HG03139 (cell line): ENCODE data around the gene MINDY4B.

Experiments used
- ATAC-seq: cut with Tn5 transposase; IDR thresholded peaks from one replicate; pipeline ENCODE4 v1.9.1; 2021; ENCODE audit not compliant: unreplicated experiment

Gene MINDY4B

DNA sequence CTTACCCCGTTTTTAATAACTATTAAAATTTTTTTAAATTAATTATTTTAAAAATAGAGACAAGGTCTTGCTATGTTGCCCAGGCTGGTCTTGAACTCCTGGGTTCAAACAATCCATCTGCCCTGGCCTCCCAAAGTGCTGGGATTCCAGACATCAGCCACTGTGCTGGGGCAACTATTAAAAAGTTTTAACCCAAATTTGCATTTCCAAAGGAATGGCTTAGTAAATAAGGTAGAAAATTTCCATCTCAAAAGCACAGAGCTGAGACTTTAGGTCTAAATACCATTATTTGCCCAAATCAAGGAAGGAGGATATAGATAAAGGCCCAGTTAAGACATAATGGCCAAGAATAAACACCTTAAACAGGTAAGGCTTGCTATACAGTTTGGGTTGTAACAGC is 56.4 kb downstream of the MINDY4B start:
- no peak for ATAC-seq

DNA sequence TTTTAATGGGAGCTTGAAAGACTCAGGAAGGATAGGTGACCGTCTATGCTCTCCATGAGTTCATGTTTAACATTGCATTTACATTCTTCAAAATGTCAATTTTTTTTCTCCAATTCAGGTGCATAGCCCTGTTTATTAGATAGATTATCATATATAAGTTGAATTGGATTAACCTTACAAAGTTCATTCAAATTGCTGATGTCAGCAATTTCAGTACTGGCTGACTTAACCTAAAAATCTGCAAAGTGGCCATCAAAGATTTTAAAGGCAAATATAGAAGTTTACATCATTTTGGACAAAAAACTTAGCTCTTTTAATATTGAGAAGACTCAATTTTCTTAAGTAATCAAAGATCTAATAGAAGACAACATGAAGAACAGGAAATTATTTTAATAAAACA is 57.8 kb downstream of the MINDY4B start:
- ATAC-seq = no peak

GRCh38 chr3:150844484-150844883 is 60.8 kb downstream of the MINDY4B start:
- ATAC-seq = no peak

DNA sequence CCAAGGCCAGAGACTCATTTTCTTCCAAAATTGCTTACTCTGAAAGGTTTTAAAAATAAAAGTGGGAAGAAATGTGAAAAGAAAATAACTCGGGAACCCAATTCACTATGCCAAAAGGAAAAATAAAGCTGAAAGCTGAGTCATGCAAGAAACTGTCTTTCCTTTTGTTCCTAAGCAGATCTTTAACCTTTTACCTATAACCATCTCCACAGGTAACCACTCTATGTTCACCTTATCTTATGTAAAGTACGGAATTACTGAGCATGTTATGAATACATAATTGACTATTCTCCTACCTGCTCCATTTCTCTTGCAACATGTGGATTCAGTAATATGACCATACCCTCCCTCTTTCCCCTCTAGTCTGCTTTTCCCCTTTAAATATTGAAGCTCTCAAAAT is 62.0 kb downstream of the MINDY4B start:
- no peak for ATAC-seq

DNA sequence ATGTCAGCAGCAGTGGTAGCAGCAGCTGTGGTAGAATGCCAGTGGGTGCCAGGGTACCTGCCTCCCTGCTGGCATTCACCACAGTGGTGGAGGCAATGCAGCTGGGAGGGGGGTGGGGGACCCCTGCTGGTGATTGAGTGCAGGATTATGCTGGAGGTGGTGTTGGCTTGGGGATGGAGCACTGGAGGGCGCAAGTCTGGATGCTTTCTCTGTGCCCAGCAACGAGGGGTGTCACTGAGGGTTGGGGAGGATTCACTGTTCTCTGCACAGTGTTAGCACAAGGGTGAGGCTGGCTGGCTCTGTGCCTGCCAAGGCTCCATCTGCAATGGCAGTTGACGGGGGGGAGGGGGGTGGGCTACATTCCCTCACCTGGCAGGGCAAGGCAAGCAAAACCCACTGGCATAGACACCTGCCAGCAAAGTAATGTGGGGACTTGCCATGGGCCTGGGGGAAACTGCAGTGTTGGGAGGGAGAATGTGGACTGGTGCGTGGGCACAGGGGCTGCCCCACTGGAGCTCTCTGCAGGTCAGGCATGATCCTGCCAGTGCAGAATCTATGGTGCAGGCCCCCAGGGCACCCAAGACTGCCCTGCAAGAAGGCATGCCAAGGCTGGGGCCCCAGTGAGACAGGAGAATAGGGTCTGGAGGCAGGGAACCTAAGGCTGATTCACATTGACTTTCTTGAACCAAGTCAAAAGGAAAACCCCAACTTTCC is 64.3 kb downstream of the MINDY4B start:
- ATAC-seq = no peak

DNA sequence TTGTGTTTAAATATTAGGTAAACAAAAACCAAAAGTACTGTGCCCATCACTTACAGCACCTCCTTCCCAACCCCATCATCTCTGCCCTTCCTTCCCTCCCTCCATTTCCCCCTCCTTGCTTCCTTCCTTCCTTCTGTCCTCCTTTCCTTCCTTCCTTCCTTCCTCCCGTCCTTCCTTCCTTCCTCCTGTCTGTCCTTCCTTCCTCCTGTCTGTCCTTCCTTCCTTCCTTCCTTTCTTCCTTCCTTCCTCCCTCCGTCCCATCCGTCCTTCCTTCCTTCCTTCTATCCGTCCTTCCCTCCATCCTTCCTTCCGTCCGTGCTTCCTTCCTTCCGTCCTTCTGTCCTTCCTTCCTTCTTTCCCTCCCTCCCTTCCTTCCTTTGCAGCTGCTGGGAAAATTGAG is 74.5 kb downstream of the MINDY4B start:
- ATAC-seq = no peak

DNA sequence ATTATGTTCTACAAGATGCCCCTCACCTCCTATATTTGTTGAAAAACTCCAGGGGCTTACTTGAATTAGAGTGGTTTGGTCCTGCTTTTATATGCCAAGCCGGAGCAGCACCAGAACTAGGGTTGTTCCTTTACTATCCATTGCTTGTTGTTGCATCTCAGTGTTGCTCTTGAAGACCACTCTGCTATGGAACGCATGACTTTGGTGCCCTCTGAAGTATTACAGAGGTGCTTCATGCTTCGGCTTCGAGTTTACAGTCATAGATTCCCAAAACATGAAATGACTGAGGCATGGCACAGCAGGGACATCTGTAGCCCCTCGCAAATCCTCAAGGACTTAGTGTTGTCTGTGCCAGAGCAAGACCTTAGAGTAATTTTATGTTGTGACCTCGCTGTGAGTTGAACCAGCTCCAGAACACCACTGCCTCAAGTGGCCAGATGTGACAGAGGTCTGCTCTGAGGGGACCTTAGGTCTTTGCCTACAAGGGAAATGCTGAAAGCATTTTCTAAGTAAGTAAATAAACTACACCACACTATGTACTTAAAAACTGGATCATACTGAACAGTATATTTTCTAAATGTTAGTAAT is 75.1 kb downstream of the MINDY4B start:
- ATAC-seq = no peak

DNA sequence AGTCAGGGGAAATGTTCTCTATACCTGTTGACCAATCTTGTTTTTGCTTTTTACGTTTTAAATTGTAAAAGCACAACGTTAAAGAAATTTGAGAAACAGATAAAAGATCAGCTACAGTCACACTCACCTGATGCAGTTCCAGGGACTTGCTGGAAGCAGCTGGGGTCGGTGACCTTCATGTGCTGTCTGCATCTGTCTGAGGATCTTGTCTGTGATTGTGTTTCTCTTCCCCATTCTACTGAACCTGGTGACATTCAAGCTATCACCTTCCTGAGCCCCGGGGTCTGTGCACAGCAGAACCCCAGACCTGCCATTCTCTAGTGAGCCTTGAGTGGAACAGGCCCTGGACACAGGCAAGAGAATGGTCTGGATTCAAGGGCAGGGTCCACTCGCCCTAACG is 75.8 kb downstream of the MINDY4B start:
- no peak for ATAC-seq

- no peak for ATAC-seq
Measured at GRCh38 chr3:150828997-150829396, 76.2 kb downstream of the MINDY4B start.

DNA sequence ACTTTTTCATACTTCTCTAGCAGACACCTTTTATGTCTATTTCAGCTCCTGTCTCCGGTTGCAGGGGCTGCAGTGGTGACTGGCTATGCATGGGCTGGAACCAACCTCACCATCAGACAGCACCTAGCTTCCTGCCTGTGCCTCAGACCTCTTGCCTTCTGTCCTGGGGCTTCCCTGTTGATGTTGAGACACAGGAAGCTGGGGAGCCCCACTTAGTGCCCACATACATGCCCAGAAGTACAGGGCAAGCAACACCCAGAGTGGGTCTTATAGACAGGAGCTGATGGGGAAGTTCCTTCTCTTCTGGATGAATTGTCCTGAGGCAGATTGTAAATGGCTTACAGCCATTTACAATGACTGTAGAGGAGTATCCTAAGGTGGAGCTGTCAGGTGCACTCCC is 77.0 kb downstream of the MINDY4B start:
- no peak for ATAC-seq

DNA sequence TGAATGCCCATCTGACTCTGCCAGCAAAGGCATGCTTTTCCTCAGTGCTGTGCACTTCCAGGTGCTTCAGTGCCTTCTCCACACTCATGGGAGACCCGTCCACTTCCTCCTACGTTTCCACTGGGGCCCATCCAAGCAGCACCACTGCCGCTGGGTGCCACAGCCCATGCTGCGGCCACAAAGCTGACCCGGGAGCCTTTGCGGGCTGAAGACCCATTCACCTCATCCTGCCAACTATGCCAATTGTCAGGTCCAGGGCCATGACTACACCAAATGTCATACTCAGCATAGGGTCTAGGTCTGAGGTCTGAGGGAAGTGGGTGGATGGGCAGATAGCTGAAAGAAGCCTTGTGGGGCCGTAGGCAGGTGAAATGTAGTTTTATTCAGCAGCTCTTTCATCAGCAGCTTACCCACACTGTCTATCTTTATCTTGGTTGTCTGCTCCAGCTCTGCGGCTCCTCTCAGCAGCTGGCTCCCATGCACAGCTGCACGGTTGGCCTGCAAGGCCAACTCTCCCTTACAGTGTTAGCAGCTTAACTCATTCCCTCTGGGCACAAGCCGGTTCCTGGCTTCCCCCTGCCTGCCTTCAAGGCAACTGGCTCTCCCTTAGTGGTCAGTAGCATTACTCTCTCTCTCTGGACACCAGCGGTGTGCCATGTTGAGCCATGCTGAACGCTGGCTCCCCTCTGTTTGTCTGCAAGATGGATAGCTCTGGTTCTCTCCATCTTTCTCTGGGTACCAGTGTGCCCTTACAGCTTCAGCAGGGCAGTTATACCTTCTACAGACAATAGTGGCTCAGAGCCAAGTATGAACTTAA is 78.6 kb downstream of the MINDY4B start:
- ATAC-seq = no peak

GRCh38 chr3:150825916-150826377 is 79.3 kb downstream of the MINDY4B start:
- no peak for ATAC-seq

- no peak for ATAC-seq
Measured at GRCh38 chr3:150825192-150825915, 79.9 kb downstream of the MINDY4B start.

DNA sequence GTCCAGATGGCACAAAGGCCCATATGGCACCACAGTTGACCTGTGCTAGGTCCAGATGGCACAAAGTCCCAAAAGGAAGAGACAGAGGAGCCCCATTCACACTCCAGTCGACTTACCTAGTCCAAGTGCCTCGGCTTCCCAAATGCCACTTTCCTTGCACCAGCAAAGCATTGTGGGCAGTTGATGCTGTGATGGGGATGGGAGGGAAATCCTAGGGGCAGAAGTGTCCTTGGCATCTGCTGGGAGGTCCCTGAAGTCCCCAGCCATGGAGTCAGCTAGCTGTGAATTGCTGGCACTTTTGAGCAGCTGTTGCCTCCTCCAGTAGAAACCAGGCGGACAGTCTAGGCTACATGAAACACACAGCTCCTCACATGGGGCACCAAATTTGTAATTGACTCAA is 82.0 kb downstream of the MINDY4B start:
- no peak for ATAC-seq

GRCh38 chr3:150822636-150823035 is 82.6 kb downstream of the MINDY4B start:
- no peak for ATAC-seq
